H54 (cell line): Measurements from ENCODE around the gene POU2F3.
"Not testable (repeated sequence)": the region's sequence is repeated elsewhere in the genome, so short reads cannot be mapped to it uniquely, and the experiment has no call there.

ENCODE experiments used
- DNase-seq: peaks from one replicate; pipeline ENCODE4 v3.0.0; 2011; ENCODE audit warnings: low spot score, mixed read lengths; ENCODE audit not compliant: insufficient read length
- FAIRE-seq: peaks from 3 replicates; lab custom pipeline; 2011; peaks lifted over from hg19 to GRCh38; lab: Jason Lieb, UNC
- POLR2A ChIP-seq: IDR thresholded peaks from 2 replicates; pipeline ENCODE4 v1.6.1; 2011; ENCODE audit warnings: low read depth, mild to moderate bottlenecking, low read length

POU2F3 gene

GRCh38 chr11:120241277-120241676 lies 1.3 kb downstream of the POU2F3 start:
- DNase-seq = no peak
- no peak for TF ChIP-seq POLR2A
- no peak for FAIRE-seq

DNA sequence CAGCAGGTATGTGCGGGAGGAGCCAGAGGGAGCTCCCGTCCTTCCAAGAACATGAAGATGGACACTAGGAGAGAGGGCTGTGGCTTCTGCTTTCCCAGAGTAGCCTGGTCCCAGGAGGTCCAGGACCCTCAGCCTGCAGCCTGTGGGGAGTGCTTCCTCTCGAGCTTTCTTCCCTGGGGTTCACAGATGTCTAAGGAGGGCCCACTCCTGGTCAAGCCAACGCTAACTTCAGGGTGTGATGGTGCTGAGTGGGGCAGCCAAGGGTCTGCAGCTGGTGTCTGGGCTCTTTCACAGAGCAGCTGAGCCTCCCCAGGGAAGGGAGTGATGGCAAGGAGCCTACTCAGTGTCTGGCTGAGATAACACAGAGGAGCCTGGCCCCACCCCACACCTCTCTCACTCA lies 3.3 kb downstream of the POU2F3 start:
- no peak for TF ChIP-seq POLR2A
- no peak for FAIRE-seq
- DNase-seq = no peak

DNA sequence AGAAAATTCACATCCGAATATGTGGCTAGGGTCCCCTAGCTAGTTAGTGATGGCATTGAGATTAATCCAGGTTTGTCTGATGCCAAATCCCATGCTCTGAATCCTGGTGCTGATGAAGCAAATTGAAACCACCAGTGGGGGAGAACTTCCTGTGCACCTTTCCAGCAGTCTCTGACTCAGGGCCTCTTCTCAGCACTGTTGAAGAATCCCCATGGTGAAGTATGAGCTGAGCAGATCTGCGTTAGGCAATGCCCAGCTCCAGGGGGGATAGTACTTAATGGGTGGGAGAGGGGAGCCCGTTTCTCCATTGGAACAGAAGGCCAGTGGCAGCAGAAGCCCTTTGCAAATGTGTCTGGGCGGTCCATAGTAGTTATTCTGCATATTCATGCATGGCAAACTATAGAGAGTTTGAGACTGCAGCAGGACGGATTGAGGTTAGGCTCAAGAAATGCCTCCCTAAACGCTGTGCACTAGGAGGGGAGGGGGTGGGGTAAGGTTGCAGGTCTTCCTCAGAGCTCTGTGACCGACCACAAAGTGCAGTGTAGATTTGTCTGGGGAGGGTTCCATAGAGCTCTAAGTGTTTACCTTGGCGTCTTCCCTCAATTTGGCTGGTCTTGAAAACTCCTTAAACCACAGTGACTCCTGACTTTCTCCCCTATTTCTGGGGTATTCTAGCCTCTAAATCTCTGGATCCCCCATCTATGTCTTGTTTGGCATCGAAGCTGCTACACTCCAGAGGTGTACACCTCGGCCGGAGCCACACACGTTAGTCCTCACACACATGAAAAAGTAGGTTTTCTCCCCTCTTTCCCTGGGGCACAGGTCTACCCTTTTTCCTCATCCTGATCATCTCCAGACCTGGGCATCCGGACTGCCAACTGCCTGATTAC lies 4.8 kb downstream of the POU2F3 start:
- no peak for FAIRE-seq
- DNase-seq = no peak
- no peak for TF ChIP-seq POLR2A

DNA sequence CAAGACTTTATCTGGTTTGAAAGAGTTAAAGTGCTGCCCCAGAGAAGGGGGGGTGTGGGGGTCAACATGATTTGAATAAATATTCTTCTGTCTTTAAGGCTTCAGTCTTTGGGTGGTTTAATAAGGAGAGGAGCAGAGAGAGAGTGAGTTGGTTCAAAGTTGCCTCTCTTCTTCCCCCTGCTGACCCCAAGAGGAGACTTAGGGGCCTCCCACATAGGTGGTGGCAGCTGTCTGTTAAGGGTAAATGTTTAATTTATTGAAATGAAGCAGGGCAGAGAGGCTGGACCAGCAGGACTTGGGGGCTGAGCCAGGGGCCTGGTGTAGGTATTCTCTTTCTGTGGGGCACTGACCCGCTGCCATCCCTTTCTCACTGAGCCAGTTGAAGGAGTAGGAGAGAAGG lies 5.5 kb downstream of the POU2F3 start:
- no peak for TF ChIP-seq POLR2A
- no peak for FAIRE-seq
- DNase-seq = no peak

DNA sequence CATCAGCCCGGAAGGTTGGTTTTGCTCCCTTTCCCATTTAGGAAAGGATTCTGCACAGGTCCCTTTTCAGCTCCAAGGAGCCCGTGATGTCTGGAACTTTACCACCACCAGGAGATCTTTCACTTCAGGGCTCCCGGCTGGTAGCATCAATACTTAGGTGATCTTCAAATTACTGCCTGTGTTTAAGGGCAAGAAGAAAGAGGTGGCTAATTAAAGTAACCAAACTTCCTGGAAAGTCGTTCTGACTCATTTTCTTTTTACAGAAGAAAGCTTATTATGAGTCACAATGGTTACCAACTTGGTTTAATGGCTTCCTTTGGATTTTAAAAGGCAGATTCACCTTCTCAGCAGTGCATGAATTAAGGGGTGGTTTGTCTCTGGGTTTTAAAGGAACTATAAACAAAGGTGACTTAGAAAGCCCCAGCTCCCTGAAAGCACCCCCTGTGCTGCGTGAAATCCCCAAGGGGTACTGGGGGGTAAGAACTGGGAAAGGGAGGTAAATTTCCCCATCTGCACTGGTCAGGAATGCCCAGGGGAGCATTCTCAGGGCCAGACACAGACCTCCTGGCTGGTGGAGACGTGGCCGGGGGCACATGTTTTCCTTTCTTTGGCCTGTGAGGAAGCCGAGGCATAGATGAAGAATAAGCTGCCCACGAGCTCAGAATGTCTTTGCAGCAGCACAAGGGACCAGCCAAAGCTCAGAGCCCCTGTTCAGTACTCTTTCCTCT lies 8.8 kb downstream of the POU2F3 start:
- TF ChIP-seq POLR2A = no peak
- FAIRE-seq = no peak
- DNase-seq = peak; percentile 47

GRCh38 chr11:120249279-120250262 lies 9.6 kb downstream of the POU2F3 start:
- DNase-seq = no peak
- no peak for TF ChIP-seq POLR2A
- no peak for FAIRE-seq

- FAIRE-seq, DNase-seq: not testable (repeated sequence)
Observed at GRCh38 chr11:120253377-120253776, 13.4 kb downstream of the POU2F3 start.

DNA sequence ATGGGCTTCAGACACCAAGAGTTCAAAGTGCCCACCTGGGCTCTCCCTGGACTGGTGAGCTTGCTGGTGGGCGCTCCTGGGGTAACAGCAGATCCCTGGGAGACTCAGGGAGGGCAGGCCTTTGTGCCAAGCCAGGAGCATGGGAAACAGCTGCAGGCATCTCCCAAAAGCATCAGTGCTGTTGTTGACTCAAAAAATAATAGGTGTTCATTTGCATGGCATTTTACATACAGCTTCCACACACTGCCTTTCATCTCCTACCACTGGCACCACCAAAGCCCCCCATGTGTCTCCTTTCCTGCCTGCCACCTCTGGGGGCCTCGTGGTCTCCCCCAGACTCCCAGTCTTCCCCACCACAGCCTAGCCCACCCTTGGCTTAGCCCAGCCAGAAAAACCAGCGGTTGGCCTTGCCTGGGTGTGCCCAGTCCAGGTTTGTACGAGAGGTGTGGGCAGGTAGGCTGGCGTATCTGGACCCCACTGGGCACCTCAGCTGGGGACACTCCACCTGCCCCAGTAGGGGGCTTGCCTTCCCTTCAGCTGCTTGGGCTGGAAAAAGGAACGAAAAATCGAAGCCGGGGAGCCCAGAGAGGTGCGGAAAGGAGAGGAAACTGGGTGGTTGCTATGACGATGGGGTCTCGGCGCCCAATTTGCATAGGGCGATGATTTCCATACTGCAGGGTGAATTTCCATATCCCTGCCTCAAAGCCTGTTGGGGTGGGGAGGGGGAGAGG lies 15.0 kb downstream of the POU2F3 start:
- DNase-seq = no peak
- no peak for FAIRE-seq
- no peak for TF ChIP-seq POLR2A

GRCh38 chr11:120255519-120255866 lies 15.6 kb downstream of the POU2F3 start:
- no peak for TF ChIP-seq POLR2A
- FAIRE-seq (no peak), DNase-seq (no peak)

DNA sequence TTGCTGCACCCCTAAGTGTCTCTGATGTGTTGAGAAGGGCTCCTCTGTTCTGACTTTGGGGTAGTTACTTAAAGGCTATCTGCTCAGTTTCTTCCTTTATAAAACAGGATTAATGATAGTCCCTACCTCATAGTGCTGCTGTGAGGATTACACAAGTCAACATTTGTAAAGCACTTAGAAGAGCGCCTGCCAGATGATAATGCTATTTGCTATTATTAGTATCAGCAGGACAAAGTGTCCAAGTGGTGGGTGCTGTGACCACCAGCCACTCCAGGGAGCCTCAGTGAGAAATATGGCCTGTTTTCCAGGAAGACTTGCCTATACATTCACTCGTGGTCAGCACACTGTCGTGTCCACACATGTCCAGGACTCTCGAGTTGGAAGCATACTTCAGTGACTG lies 16.2 kb downstream of the POU2F3 start:
- DNase-seq (no peak), FAIRE-seq (no peak)
- TF ChIP-seq POLR2A = no peak

GRCh38 chr11:120256779-120257178 lies 16.8 kb downstream of the POU2F3 start:
- no peak for TF ChIP-seq POLR2A
- FAIRE-seq (no peak), DNase-seq (no peak)

DNA sequence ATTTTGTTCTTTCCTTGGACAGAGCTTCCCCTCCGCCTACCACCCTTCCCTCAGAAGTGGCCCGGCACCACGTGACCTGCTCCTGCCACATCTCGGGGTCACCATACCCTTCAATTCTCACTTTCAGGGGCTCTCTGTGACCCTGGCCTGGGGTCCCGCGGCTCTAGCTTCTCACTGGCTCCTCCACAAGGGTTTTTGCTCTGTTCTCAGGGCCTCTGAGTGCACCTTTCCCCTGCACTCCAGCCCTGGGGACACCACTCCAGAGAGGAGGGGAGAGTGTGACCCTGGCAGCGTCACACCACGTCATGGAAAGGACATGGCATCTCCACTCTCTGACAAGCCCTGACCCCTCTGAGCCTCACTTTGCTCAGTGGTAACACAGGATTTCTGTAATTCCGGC lies 17.4 kb downstream of the POU2F3 start:
- no peak for FAIRE-seq
- DNase-seq = no peak
- no peak for TF ChIP-seq POLR2A

GRCh38 chr11:120258661-120259060 lies 18.7 kb downstream of the POU2F3 start:
- DNase-seq (no peak), FAIRE-seq (no peak)
- no peak for TF ChIP-seq POLR2A

DNA sequence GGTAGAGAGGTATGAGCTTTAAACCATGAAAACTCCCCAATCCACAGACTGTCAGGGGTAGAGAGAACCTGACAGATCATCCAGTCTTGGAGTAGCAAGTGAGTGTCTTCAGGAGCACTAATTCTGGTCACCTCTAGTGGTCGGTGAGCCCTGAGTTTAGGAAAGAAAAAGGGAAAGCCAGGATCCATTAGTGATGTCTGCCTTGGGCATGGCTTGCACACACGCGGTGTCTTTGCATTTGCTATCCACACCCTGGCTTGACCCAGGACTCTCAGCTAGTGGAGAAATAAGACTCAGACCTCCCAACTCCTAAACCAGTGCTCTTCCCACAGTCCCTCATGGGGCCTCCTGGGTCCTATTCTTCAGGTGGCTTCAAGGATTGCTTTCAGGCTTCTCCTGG lies 19.3 kb downstream of the POU2F3 start:
- DNase-seq (no peak), FAIRE-seq (no peak)
- TF ChIP-seq POLR2A = no peak
